ENCODE results near the gene ADCY10. TPM values are rescaled to one million over a fixed set of nuclear protein-coding genes. Genes with fewer than 3 reads are reported as not detected.

Gene ADCY10
- total RNA-seq, 3 donors from 2014 or later (not counting 1 experiment from before 2014, with no cell fraction given): 0.42 to 1.00 TPM; not detected in 1

- H3K27ac Mint-ChIP-seq: no peak overlapping the region
- WGBS (ENCODE audit: insufficient coverage): 94% methylated on average over 5 of the region's 7 CpGs
Observed at GRCh38 chr1:167912294-167912693, 1.6 kb downstream of the ADCY10 start.

GRCh38 chr1:167911413-167911812 lies 2.5 kb downstream of the ADCY10 start:
- no peak for DNase-seq
- no peak for ATAC-seq
- H3K27me3 Mint-ChIP-seq (ENCODE audit: low read depth in 2 of 2): peaks cover 6% of the 10 kb centered on the region in 2 donors
- Histone ChIP-seq H3K27ac (ENCODE audit: low read length) (no peak overlapping the region), H3K4me1 (ENCODE audit: control insufficient read depth, insufficient read depth, low read length) (no peaks in the 10 kb centered on the region), H3K27me3 (ENCODE audit: control insufficient read depth, insufficient read depth, low read length) (no peaks in the 10 kb centered on the region), H3K36me3 (ENCODE audit: control insufficient read depth, insufficient read depth, low read length) (peaks cover 3% of the 10 kb centered on the region), H3K9me3 (ENCODE audit: control insufficient read depth, insufficient read depth, low read length) (peaks cover 9% of the 10 kb centered on the region), H3K4me3 (ENCODE audit: low read length) (no peak overlapping the region)
- intact Hi-C loops (cut with micrococcal nuclease): no loop called here
- H3K36me3 Mint-ChIP-seq: no peaks in the 10 kb centered on the region
- H3K4me3 Mint-ChIP-seq: no peak overlapping the region
- H3K9me3 Mint-ChIP-seq: peaks cover 0 to 5% of the 10 kb centered on the region in 2 donors
- WGBS (ENCODE audit: insufficient coverage): 78% methylated on average over 8 of the region's 8 CpGs
- H3K4me1 Mint-ChIP-seq: peaks cover 0 to 4% of the 10 kb centered on the region in 2 donors
- no peak overlapping the region for H3K27ac Mint-ChIP-seq
- TF ChIP-seq CTCF (IDR thresholded peaks at IDR 0.05): no peak

More at GRCh38 chr1:167912294-167912693, 1.6 kb downstream of the ADCY10 start:
- TF ChIP-seq CTCF (IDR thresholded peaks at IDR 0.05): no peak
- H3K9me3 Mint-ChIP-seq: peaks cover 0 to 5% of the 10 kb centered on the region in 2 donors
- H3K27me3 Mint-ChIP-seq (ENCODE audit: low read depth in 2 of 2): peaks cover 6% of the 10 kb centered on the region in 2 donors
- Histone ChIP-seq H3K4me3 (ENCODE audit: low read length) (no peak overlapping the region), H3K27me3 (ENCODE audit: control insufficient read depth, insufficient read depth, low read length) (no peaks in the 10 kb centered on the region), H3K27ac (ENCODE audit: low read length) (no peak overlapping the region), H3K9me3 (ENCODE audit: control insufficient read depth, insufficient read depth, low read length) (peaks cover 9% of the 10 kb centered on the region), H3K4me1 (ENCODE audit: control insufficient read depth, insufficient read depth, low read length) (no peaks in the 10 kb centered on the region), H3K36me3 (ENCODE audit: control insufficient read depth, insufficient read depth, low read length) (peaks cover 10% of the 10 kb centered on the region)
- ATAC-seq (no peak), DNase-seq (no peak)
- no peak overlapping the region for H3K4me3 Mint-ChIP-seq
- intact Hi-C loops (cut with micrococcal nuclease): no loop called here
- peaks cover 0 to 4% of the 10 kb centered on the region in 2 donors for H3K4me1 Mint-ChIP-seq
- H3K36me3 Mint-ChIP-seq: no peaks in the 10 kb centered on the region

- intact Hi-C loops (cut with micrococcal nuclease): no loop called here
- 90% methylated on average over 2 of the region's 2 CpGs for whole genome bisulfite sequencing (ENCODE audit: insufficient coverage)
Observed at GRCh38 chr1:167910530-167910929, 3.4 kb downstream of the ADCY10 start.

More at GRCh38 chr1:167910530-167910929, 3.4 kb downstream of the ADCY10 start:
- no peaks in the 10 kb centered on the region for H3K27me3 ChIP-seq (ENCODE audit: control insufficient read depth, insufficient read depth, low read length)
- peaks cover 9% of the 10 kb centered on the region for H3K9me3 ChIP-seq (ENCODE audit: control insufficient read depth, insufficient read depth, low read length)
- Mint-ChIP-seq H3K4me1 (peaks cover 0 to 4% of the 10 kb centered on the region in 2 donors), H3K36me3 (no peaks in the 10 kb centered on the region), H3K9me3 (peaks cover 0 to 5% of the 10 kb centered on the region in 2 donors), H3K27me3 (ENCODE audit: low read depth in 2 of 2) (peaks cover 6 to 7% of the 10 kb centered on the region in 2 donors), H3K4me3 (no peak overlapping the region), H3K27ac (no peak overlapping the region)
- TF ChIP-seq CTCF (IDR thresholded peaks at IDR 0.05): no peak
- no peaks in the 10 kb centered on the region for H3K4me1 ChIP-seq (ENCODE audit: control insufficient read depth, insufficient read depth, low read length)
- H3K4me3 ChIP-seq (ENCODE audit: low read length): no peak overlapping the region
- H3K36me3 ChIP-seq (ENCODE audit: control insufficient read depth, insufficient read depth, low read length): no peaks in the 10 kb centered on the region
- ATAC-seq (no peak), DNase-seq (no peak)
- no peak overlapping the region for H3K27ac ChIP-seq (ENCODE audit: low read length)

All from natural killer cell (primary cell).